ENCODE measurements around the gene ACO2. TPM values are rescaled to one million over a fixed set of nuclear protein-coding genes. Genes with fewer than 3 reads are reported as not detected.

ACO2 gene
- total RNA-seq, 2 experiments from 2014 or later, result 69.9 to 72.2 TPM

- ChIA-PET POLR2A (interaction anchor here (0.8 to 1.8 kb wide), 3 partner anchors 12 to 195 kb away, joined by 3 to 8 read pairs (median 4); partner anchors contain the start of genes PMM1, TEF and XRCC6), CTCF (interaction anchor here (0.6 to 2.1 kb wide), 5 partner anchors 10 to 42 kb away, joined by 3 to 15 read pairs (median 4); partner anchors contain the start of genes PMM1 and POLR3H)
- Mint-ChIP-seq H3K27ac (no peak overlapping the region), H3K27me3 (no peaks in the 10 kb centered on the region), H3K36me3 (ENCODE audit: low read depth) (peaks cover 21% of the 10 kb centered on the region), H3K4me1 (peaks cover 6% of the 10 kb centered on the region), H3K9me3 (no peaks in the 10 kb centered on the region), H3K4me3 (no peak overlapping the region)
- DNase-seq, result peak; percentile 50
Observed at GRCh38 chr22:41576877-41577276, 108.0 kb downstream of the ACO2 start.

- ChIA-PET CTCF (interaction anchor here (0.9 to 2.1 kb wide), 3 partner anchors 12 to 41 kb away, joined by 4 to 15 read pairs (median 9); partner anchors contain the start of gene PMM1), POLR2A (no interaction called here)
- DNase-seq, result no peak
- H3K9me3 Mint-ChIP-seq, result no peaks in the 10 kb centered on the region
- no peaks in the 10 kb centered on the region for H3K27me3 Mint-ChIP-seq
- H3K36me3 Mint-ChIP-seq (ENCODE audit: low read depth), result peaks cover 29% of the 10 kb centered on the region
- no peak overlapping the region for H3K4me3 Mint-ChIP-seq
- H3K27ac Mint-ChIP-seq, result no peak overlapping the region
- H3K4me1 Mint-ChIP-seq, result peaks cover 6% of the 10 kb centered on the region
Observed at GRCh38 chr22:41578114-41578513, 109.2 kb downstream of the ACO2 start.

Other genes with a start within 250 kb of the ACO2 start
- gene CHADL, start 228.2 kb upstream of the ACO2 start, total RNA-seq, result under 1 TPM; 0.18 TPM
- 10 to 100 TPM; 98.7 to 99.7 TPM for gene RANGAP1, start 182.9 kb upstream of the ACO2 start, total RNA-seq
- 10 to 100 TPM; 41.7 to 42.1 TPM for gene ZC3H7B, start 167.6 kb upstream of the ACO2 start, total RNA-seq
- gene TEF, start 87.2 kb upstream of the ACO2 start, total RNA-seq, result 1 to 10 TPM; 2.3 to 3.3 TPM
- 10 to 100 TPM; 38.7 to 41.2 TPM for gene TOB2, start 22.3 kb upstream of the ACO2 start, total RNA-seq
- gene PHF5A, start 425 bp upstream of the ACO2 start, total RNA-seq, result 10 to 100 TPM; 43.9 to 55.3 TPM
- gene POLR3H, start 75.4 kb downstream of the ACO2 start, total RNA-seq, result 10 to 100 TPM; 19.2 to 20.5 TPM
- not detected for gene CSDC2, start 91.9 kb downstream of the ACO2 start, total RNA-seq
- 10 to 100 TPM; 44.4 to 46.2 TPM for gene PMM1, start 120.7 kb downstream of the ACO2 start, total RNA-seq
- gene DESI1, start 151.9 kb downstream of the ACO2 start, total RNA-seq, result 10 to 100 TPM; 49.3 to 53.6 TPM
- gene XRCC6, start 152.2 kb downstream of the ACO2 start, total RNA-seq, result 100 to 1,000 TPM; 244 to 251 TPM
- 100 to 1,000 TPM; 166 to 176 TPM for gene SNU13, start 219.8 kb downstream of the ACO2 start, total RNA-seq
- 10 to 100 TPM; 75.5 to 79.1 TPM for gene MEI1, start 230.4 kb downstream of the ACO2 start, total RNA-seq